HG02642 (cell line): ENCODE measurements around the gene ATPAF2.

Source experiments
- ATAC-seq: cut with Tn5 transposase; IDR thresholded peaks from one replicate; pipeline ENCODE4 v1.9.1; 2021; ENCODE audit warnings: mild to moderate bottlenecking; ENCODE audit not compliant: unreplicated experiment, poor library complexity

The ATPAF2 gene

GRCh38 chr17:17988427-17988945 is 50.5 kb downstream of the ATPAF2 start:
- ATAC-seq, result no peak

GRCh38 chr17:17987901-17988300 is 51.1 kb downstream of the ATPAF2 start:
- ATAC-seq, result no peak

GRCh38 chr17:17987187-17987896 is 51.6 kb downstream of the ATPAF2 start:
- ATAC-seq, result no peak

GRCh38 chr17:17985555-17985954 is 53.4 kb downstream of the ATPAF2 start:
- ATAC-seq, result no peak

GRCh38 chr17:17985153-17985552 is 53.8 kb downstream of the ATPAF2 start:
- no peak for ATAC-seq

- no peak for ATAC-seq
Observed at GRCh38 chr17:17983776-17984175, 55.2 kb downstream of the ATPAF2 start.

GRCh38 chr17:17983376-17983775 is 55.6 kb downstream of the ATPAF2 start:
- ATAC-seq, result no peak

- no peak for ATAC-seq
Observed at GRCh38 chr17:17982801-17983200, 56.2 kb downstream of the ATPAF2 start.

GRCh38 chr17:17981330-17981729 is 57.6 kb downstream of the ATPAF2 start:
- no peak for ATAC-seq

- no peak for ATAC-seq
Observed at GRCh38 chr17:17979778-17980177, 59.2 kb downstream of the ATPAF2 start.

GRCh38 chr17:17978481-17979424 is 60.2 kb downstream of the ATPAF2 start:
- no peak for ATAC-seq

GRCh38 chr17:17976931-17977570 is 61.9 kb downstream of the ATPAF2 start:
- ATAC-seq, result no peak

GRCh38 chr17:17975436-17975835 is 63.5 kb downstream of the ATPAF2 start:
- ATAC-seq, result no peak

GRCh38 chr17:17972952-17973254 is 66.1 kb downstream of the ATPAF2 start:
- no peak for ATAC-seq

GRCh38 chr17:17972126-17972951 is 66.6 kb downstream of the ATPAF2 start, which contains the start of the genes DRC3 and TOM1L2:
TSS of gene DRC3 (plus strand) at chr17:17972862. CDS start at chr17:17977599, 4,737 bp downstream.
TSS of gene TOM1L2 (minus strand) at chr17:17972400. CDS start at chr17:17972313, 87 bp downstream.
- ATAC-seq, result peak; percentile 93

GRCh38 chr17:17971431-17972125 is 67.4 kb downstream of the ATPAF2 start:
- ATAC-seq, result no peak

- no peak for ATAC-seq
Observed at GRCh38 chr17:17970699-17971430, 68.1 kb downstream of the ATPAF2 start.
